NT2/D1 (cell line): ENCODE data around the gene NEO1.

Experiments used
- DNase-seq: peaks from one replicate; pipeline ENCODE4 v3.0.0-alpha.2; 2011; ENCODE audit warnings: low read depth, low spot score
- H3K27me3 ChIP-seq: 2 replicates; pipeline ENCODE4 v1.6.0; 2011; ENCODE audit warnings: mild to moderate bottlenecking; ENCODE audit not compliant: insufficient read length, insufficient read depth
- H3K36me3 ChIP-seq: 2 replicates; pipeline ENCODE4 v1.6.1; 2011; ENCODE audit warnings: mild to moderate bottlenecking, low read length, mixed read lengths; ENCODE audit not compliant: insufficient read depth, insufficient read length
- H3K4me1 ChIP-seq: 2 replicates; pipeline ENCODE4 v1.5.1; 2011; ENCODE audit not compliant: insufficient read depth, insufficient read length
- H3K4me3 ChIP-seq: 2 replicates; pipeline ENCODE4 v1.5.1; 2011; ENCODE audit warnings: low read depth; ENCODE audit not compliant: insufficient read length
- H3K9ac ChIP-seq: 2 replicates; pipeline ENCODE4 v1.6.0; 2011; ENCODE audit warnings: low read depth; ENCODE audit not compliant: insufficient read length
- H3K9me3 ChIP-seq: 2 replicates; pipeline ENCODE4 v1.5.1; 2011; ENCODE audit warnings: mild to moderate bottlenecking, low read length; ENCODE audit not compliant: insufficient read depth
- SUZ12 ChIP-seq: IDR thresholded peaks from 2 replicates; pipeline ENCODE4 v1.6.1; 2011; ENCODE audit not compliant: insufficient read length, insufficient read depth; ENCODE audit errors: extremely low read depth
- YY1 ChIP-seq: IDR thresholded peaks from 2 replicates; pipeline ENCODE4 v1.6.1; 2011; ENCODE audit not compliant: insufficient read length, insufficient read depth
- ZNF274 ChIP-seq: IDR thresholded peaks from 2 replicates; pipeline ENCODE4 v1.6.1; 2011; ENCODE audit warnings: mild to moderate bottlenecking, low read depth, low read length

NEO1 gene

GRCh38 chr15:73325191-73325861 lies 273.1 kb downstream of the NEO1 start:
- DNase-seq = no peak
- H3K4me1 ChIP-seq = peaks cover 11% of the 10 kb centered on the region
- H3K9me3 ChIP-seq = no peaks in the 10 kb centered on the region
- peaks cover 69% of the 10 kb centered on the region for H3K36me3 ChIP-seq
- H3K4me3 ChIP-seq = no peak overlapping the region
- TF ChIP-seq ZNF274 (no peak), YY1 (no peak), SUZ12 (no peak)
- no peak overlapping the region for H3K9ac ChIP-seq
- H3K27me3 ChIP-seq = no peaks in the 10 kb centered on the region

DNA sequence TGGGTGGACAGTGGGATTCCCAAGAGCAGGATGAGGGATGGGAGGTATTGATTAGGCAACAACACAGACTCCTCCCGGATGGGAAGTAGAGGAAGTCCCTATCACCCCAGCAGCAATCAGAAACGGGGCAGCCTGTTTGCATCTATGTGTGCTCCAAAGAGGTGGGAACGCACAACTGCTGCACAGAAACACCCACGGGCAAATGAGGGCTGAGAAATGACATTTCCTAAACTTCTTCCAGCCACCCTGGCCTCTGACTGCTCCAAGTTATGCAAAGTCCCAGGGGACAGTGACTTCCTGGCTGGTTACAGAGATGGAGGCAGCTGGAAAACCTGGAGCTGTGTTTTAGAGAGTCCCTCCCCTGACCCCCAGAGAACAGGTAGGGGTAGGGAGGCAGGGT lies 273.9 kb downstream of the NEO1 start:
- TF ChIP-seq YY1 (no peak), SUZ12 (no peak), ZNF274 (no peak)

DNA sequence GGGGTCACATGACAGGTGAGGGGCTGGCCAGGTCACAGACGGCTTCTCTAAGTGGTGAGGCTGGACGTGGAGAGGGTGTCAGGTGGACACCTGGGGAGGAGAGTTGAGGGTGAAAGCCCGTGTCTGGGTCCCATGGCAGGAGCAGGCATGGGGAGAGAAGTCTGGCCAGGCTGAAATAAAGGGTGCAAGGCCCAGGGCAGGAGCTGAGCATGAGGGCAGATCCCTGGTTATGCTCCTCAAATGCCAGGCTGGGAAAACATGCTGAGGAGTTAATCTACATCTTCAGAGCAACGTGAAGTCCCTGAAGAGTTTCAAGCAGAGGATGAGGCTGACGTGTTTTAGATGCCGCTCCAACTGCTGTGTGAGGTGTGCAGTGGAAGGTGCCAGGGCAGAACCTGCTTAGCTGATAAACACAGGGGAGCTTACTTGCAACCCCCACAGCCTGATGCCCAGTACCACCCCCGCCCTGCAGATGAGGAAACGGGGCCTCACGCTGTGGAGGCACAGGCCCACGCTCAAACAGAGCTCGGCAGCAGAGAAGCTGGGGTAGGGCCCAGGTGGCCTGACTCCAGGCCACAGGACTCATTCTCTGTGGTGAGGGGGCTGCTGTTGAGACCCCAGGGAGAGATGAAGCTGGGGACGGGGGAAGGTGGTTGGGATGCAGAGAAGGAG lies 276.0 kb downstream of the NEO1 start:
- no peak for DNase-seq
- peaks cover 19% of the 10 kb centered on the region for H3K4me1 ChIP-seq

More for the DNA sequence above, 273.9 kb downstream of the NEO1 start:
- H3K9ac ChIP-seq = no peak overlapping the region
- H3K36me3 ChIP-seq = peaks cover 67% of the 10 kb centered on the region
- no peaks in the 10 kb centered on the region for H3K27me3 ChIP-seq
- H3K4me1 ChIP-seq = peaks cover 14% of the 10 kb centered on the region
- no peaks in the 10 kb centered on the region for H3K9me3 ChIP-seq
- no peak for DNase-seq
- no peak overlapping the region for H3K4me3 ChIP-seq

GRCh38 chr15:73328981-73329380 lies 276.7 kb downstream of the NEO1 start:
- Histone ChIP-seq H3K4me3 (no peak overlapping the region), H3K9ac (no peak overlapping the region), H3K27me3 (no peaks in the 10 kb centered on the region), H3K4me1 (peaks cover 19% of the 10 kb centered on the region), H3K9me3 (no peaks in the 10 kb centered on the region), H3K36me3 (peaks cover 60% of the 10 kb centered on the region)
- no peak for DNase-seq
- no peak for TF ChIP-seq ZNF274
- no peak for TF ChIP-seq YY1
- TF ChIP-seq SUZ12 = no peak

More for the DNA sequence above, 276.0 kb downstream of the NEO1 start:
- TF ChIP-seq ZNF274 (no peak), YY1 (no peak), SUZ12 (no peak)
- H3K4me3 ChIP-seq = no peak overlapping the region
- H3K36me3 ChIP-seq = peaks cover 65% of the 10 kb centered on the region
- H3K9me3 ChIP-seq = no peaks in the 10 kb centered on the region
- no peaks in the 10 kb centered on the region for H3K27me3 ChIP-seq
- no peak overlapping the region for H3K9ac ChIP-seq

DNA sequence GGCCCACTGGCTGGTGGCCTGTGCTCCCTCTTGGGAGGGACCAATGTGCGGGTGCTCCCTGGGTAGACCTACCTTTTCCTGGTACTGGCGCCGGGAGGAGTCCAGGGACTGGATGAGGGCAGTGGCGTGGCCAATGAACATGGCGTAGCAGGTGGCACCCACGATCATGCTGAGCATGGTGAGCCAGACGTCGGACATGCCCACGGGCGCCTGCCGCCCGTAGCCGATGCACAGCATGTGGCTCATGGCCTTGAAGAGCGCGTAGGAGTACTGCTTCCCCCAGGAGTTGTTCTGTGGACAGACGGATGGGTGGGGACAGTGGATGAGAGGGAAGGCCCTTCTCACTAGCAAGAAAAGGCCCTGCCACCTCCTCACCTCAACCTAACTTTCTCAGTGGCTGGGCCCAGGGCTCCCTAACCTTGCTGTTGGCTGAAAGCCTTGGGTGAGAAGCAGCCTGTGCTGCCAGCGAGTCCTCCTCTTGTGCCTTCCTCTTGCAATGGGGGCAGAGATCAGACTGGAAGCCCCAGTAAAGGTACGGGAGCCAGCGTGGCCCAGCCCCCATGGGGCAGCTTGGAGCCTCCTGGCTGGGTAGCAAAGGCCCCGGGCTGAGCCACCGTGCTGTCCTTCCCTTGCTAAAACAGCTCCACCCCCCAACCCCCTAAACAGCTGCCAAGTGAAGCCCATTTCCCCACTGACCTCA lies 277.4 kb downstream of the NEO1 start:
- no peak for DNase-seq
- H3K9me3 ChIP-seq = no peaks in the 10 kb centered on the region
- H3K4me1 ChIP-seq = peaks cover 19% of the 10 kb centered on the region
- peaks cover 54% of the 10 kb centered on the region for H3K36me3 ChIP-seq
- no peaks in the 10 kb centered on the region for H3K27me3 ChIP-seq
- TF ChIP-seq ZNF274 (no peak), SUZ12 (no peak), YY1 (no peak)
- no peak overlapping the region for H3K4me3 ChIP-seq
- H3K9ac ChIP-seq = no peak overlapping the region

GRCh38 chr15:73330206-73331051 lies 278.2 kb downstream of the NEO1 start:
- H3K4me3 ChIP-seq = no peak overlapping the region
- H3K9ac ChIP-seq = no peak overlapping the region
- H3K36me3 ChIP-seq = peaks cover 46% of the 10 kb centered on the region
- peaks cover 19% of the 10 kb centered on the region for H3K4me1 ChIP-seq
- DNase-seq = no peak
- no peaks in the 10 kb centered on the region for H3K9me3 ChIP-seq
- no peaks in the 10 kb centered on the region for H3K27me3 ChIP-seq
- TF ChIP-seq YY1 (no peak), SUZ12 (no peak), ZNF274 (no peak)

- no peak overlapping the region for H3K9ac ChIP-seq
- peaks cover 36% of the 10 kb centered on the region for H3K36me3 ChIP-seq
- DNase-seq = no peak
- H3K4me3 ChIP-seq = no peak overlapping the region
- H3K9me3 ChIP-seq = no peaks in the 10 kb centered on the region
- TF ChIP-seq YY1 (no peak), ZNF274 (no peak), SUZ12 (no peak)
- no peaks in the 10 kb centered on the region for H3K27me3 ChIP-seq
- H3K4me1 ChIP-seq = peaks cover 17% of the 10 kb centered on the region
These were observed 279.2 kb downstream of the NEO1 start for GRCh38 chr15:73331501-73331900.
